ENCODE data around the gene MYOCOS.

The MYOCOS gene

DNA sequence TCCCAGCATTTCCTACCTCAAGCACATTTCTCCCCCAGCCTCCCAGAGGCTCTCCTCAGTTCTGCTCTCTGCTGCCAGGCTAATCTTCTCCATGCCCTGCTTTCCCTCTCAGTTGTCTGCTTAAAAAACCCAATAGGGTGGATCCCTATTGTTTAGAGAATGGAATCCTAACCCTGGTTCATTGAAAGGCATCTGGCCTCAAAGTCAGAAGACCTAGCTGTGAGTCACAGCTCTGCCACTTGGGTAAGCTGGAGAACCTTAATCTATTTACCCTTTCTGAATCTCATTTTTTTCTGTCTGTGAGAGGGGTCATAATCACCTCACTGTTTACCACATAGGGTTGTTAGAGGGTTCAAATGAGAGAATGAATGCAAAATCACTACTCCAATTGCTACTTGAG is 42.9 kb downstream of the MYOCOS start:
- no peak overlapping the region for H3K27ac ChIP-seq
- CTCF ChIA-PET, result no interaction called here
- DNase-seq (ENCODE audit: low spot score), result no peak
- TF ChIP-seq, protein P1, sequence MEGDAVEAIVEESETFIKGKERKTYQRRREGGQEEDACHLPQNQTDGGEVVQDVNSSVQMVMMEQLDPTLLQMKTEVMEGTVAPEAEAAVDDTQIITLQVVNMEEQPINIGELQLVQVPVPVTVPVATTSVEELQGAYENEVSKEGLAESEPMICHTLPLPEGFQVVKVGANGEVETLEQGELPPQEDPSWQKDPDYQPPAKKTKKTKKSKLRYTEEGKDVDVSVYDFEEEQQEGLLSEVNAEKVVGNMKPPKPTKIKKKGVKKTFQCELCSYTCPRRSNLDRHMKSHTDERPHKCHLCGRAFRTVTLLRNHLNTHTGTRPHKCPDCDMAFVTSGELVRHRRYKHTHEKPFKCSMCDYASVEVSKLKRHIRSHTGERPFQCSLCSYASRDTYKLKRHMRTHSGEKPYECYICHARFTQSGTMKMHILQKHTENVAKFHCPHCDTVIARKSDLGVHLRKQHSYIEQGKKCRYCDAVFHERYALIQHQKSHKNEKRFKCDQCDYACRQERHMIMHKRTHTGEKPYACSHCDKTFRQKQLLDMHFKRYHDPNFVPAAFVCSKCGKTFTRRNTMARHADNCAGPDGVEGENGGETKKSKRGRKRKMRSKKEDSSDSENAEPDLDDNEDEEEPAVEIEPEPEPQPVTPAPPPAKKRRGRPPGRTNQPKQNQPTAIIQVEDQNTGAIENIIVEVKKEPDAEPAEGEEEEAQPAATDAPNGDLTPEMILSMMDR (conservative IDR thresholded peaks at IDR 0.05; ENCODE audit: low read depth), result no peak
- POLR2A ChIA-PET (ENCODE audit: low non-redundant PET), result no interaction called here

DNA sequence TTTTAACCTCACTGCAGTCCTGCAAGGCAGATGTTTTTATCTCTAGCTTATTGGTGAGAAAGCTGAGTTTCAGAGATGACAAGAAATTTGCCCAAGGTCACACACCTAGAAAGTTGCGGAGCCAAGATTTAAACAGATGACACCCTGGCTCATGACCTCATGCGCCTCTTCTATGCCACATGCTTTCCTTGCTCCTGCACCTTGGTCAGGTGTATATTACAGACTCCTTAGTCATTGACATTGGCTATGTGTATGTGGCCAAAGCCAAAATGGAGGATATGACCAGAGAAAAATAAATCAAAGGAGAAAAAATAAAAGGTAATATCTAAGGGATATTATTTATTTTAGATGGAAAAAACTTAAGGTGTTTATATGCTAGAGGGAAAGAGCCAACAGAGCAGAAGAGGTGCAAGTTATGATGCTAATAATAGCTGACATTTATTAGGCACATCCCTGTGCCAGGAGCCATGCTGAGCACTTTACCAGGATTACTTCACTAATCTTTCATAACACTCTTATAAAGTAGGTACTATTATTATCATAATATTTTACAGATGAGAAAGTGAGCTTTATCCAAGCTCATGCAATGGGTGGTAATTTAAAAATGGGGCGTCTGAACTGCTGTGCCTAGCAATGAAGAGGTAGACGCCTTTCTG is 44.2 kb downstream of the MYOCOS start:
- DNase-seq (ENCODE audit: low spot score), result no peak
- H3K27ac ChIP-seq, result no peak overlapping the region
- ChIA-PET POLR2A (ENCODE audit: low non-redundant PET) (no interaction called here), CTCF (no interaction called here)
- TF ChIP-seq, protein P1 (conservative IDR thresholded peaks at IDR 0.05; ENCODE audit: low read depth), result no peak

DNA sequence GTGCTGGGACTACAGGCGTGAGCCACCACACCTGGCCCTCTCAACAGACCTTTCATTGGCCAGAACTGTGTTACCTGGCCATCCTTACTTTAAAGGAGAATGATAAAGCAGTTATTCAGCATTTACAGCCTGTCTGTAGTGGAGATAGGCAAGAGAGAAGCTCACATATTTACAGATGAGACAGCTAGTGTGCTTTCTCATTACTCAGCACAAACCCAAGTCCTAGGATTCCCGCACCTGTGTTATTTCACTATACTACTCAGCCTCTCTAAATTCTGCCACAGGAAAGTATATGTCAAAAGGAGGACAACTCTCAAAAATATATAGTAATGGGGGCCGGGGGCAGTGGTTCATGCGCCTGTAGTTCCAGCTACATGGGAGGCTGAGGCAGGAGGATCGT is 46.3 kb downstream of the MYOCOS start:
- H3K27ac ChIP-seq, result no peak overlapping the region
- TF ChIP-seq, protein P1 (conservative IDR thresholded peaks at IDR 0.05; ENCODE audit: low read depth), result no peak
- CTCF ChIA-PET, result no interaction called here
- POLR2A ChIA-PET (ENCODE audit: low non-redundant PET), result no interaction called here
- no peak for DNase-seq (ENCODE audit: low spot score)

DNA sequence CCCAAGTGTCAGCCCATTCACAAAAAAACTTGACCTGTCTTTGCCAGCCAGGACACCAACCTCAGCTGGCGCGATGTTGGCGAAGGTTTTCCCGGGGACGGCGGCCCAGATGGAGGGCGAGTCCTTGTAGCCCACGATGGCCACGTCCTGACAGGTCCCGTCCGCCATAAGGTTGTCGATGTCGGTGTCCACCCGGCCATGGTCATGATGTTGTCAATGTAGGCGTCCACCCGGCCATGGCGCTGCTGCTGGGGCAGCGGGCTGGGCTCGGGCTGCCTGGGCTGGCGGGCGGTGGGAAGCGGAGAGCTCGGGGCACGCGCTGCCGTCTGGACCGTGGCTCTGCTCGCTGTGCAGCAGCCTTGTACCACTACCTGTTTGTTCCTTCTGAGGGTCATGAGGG is 48.7 kb downstream of the MYOCOS start:
- ChIA-PET CTCF (no interaction called here), POLR2A (ENCODE audit: low non-redundant PET) (no interaction called here)
- TF ChIP-seq, protein P1 (conservative IDR thresholded peaks at IDR 0.05; ENCODE audit: low read depth), result no peak
- DNase-seq (ENCODE audit: low spot score), result no peak
- H3K27ac ChIP-seq, result no peak overlapping the region

DNA sequence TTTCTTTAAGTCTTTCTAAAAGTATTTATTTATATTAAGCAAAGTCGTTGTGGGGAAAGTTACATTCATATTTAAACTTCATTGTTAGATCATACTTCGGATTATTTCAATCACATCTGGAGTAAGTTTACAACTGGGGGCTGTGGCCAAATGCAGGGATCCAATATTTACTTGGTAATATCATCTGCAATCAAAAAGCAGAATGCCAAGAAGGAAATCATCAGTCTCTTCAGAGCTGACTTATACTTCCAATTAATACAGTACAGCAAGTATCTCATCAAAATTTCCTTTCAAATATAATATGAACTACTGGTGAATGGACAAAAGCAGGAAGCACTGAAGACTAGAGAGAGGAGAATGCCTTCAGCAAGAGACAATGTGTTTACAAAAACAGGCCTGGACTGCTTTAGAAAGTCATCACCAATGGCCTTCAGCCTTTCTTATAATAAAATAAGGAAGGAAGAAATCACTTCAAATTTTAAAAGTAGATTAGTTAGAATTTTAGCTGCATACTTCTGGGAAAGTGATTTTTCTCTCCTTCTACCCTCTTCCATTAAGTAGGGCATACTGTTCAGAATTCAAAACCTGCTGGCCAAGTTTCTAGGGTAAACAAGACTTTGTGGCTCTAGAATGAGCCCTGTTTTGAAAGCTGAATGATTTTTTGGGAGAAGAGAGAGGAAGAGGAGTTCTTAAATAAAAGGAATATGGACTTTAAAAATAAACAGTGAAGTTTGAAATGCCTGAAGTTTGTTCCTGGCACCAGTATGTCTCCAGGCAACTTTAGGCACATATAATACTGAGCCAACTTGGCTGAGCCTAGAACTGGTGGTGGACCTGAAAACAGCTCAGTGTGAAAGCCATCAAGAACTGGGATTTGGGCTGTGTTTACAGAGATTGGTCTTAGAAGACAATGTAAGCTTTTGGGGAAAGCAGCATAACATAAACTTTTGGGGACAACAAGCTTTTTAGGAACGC is 52.7 kb downstream of the MYOCOS start:
- no peak for DNase-seq (ENCODE audit: low spot score)
- TF ChIP-seq, protein P1 (conservative IDR thresholded peaks at IDR 0.05; ENCODE audit: low read depth), result no peak
- CTCF ChIA-PET, result no interaction called here
- H3K27ac ChIP-seq, result no peak overlapping the region
- POLR2A ChIA-PET (ENCODE audit: low non-redundant PET), result no interaction called here

All from RWPE1 (cell line).